Hepatocyte (in vitro differentiated cells): ENCODE data around the gene TOLLIP.

Experiments used
- EZH2 ChIP-seq: fragments of 200-600 bp; sonication (generic); IDR thresholded peaks from 2 replicates; pipeline ENCODE4 v1.6.1; 2016; ENCODE audit warnings: antibody characterized with exemption, mild to moderate bottlenecking, borderline replicate concordance
- EZH2phosphoT487 ChIP-seq: fragments of 200-600 bp; sonication (generic); IDR thresholded peaks from one replicate; pipeline ENCODE4 v1.6.1; 2018; ENCODE audit warnings: antibody characterized with exemption, mild to moderate bottlenecking, low read depth, moderate library complexity; ENCODE audit not compliant: unreplicated experiment, severe bottlenecking
- TF ChIP-seq, protein P1 (sequence below): fragments of 200-600 bp; sonication (generic); IDR thresholded peaks from 2 replicates; pipeline ENCODE4 v1.5.1; 2016; ENCODE audit warnings: antibody characterized with exemption, mild to moderate bottlenecking; ENCODE audit not compliant: poor library complexity

DNA sequence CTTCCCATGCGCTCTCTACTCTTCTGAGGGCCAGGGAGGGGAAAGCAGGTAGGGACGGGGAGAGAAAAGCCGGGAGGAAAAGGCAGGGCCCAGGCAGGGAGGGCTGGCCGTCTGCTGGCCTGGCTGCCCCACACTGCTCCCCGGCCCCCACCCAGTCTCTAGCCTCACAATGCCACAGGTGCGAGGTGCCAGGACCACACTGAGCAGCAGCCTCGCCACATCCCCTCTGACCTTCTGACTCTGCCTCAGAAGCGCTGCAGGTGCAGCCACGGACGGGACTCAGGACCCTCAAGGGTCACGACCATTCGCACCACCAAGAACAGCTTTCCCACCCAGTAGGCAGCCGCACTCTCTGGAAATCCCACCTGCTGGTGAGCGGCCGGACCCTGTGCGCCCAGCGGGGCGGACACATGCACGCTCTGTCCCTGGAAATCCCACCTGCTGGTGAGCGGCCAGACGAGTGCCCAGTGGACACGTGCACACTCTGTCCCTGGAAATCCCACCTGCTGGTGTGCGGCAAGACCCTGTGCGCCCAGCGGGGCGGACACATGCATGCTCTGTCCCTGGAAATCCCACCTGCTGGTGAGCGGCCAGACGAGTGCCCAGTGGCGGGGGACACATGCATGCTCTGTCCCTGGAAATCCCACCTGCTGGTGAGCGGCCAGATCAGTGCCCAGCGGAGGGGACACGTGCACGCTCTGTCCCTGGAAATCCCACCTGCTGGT, 20.1 kb downstream of the TOLLIP start:
- TF ChIP-seq, protein P1, sequence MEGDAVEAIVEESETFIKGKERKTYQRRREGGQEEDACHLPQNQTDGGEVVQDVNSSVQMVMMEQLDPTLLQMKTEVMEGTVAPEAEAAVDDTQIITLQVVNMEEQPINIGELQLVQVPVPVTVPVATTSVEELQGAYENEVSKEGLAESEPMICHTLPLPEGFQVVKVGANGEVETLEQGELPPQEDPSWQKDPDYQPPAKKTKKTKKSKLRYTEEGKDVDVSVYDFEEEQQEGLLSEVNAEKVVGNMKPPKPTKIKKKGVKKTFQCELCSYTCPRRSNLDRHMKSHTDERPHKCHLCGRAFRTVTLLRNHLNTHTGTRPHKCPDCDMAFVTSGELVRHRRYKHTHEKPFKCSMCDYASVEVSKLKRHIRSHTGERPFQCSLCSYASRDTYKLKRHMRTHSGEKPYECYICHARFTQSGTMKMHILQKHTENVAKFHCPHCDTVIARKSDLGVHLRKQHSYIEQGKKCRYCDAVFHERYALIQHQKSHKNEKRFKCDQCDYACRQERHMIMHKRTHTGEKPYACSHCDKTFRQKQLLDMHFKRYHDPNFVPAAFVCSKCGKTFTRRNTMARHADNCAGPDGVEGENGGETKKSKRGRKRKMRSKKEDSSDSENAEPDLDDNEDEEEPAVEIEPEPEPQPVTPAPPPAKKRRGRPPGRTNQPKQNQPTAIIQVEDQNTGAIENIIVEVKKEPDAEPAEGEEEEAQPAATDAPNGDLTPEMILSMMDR, result no peak
- no peak for TF ChIP-seq EZH2
- no peak for TF ChIP-seq EZH2phosphoT487
